Stimulated activated CD4-positive, alpha-beta T cell treated with anti-CD3 and anti-CD28 coated beads, Interleukin-12 subunit alpha, Interleukin-12 subunit beta, amount 100 ng/mL, for 48 hours (primary cell): ENCODE measurements around the gene WNT6.
"Not testable (repeated sequence)": the region's sequence is repeated elsewhere in the genome, so short reads cannot be mapped to it uniquely, and the experiment has no call there.

Experiments
- DNase-seq, 3 donors: peaks; one replicate each; pipeline ENCODE4 v3.0.0-alpha.2; 2020; ENCODE audit warnings: low read depth in 2 of 3, low spot score in 1 of 3

WNT6 gene

GRCh38 chr2:218830526-218831306 is 28.9 kb upstream of the WNT6 start:
- no peak for DNase-seq

GRCh38 chr2:218831378-218831990 is 28.1 kb upstream of the WNT6 start, which contains the start of gene PRKAG3:
PRKAG3 (minus strand) TSS chr2:218831803.
- no peak for DNase-seq

GRCh38 chr2:218832081-218832480 is 27.5 kb upstream of the WNT6 start:
- no peak for DNase-seq

GRCh38 chr2:218832520-218832919 is 27.1 kb upstream of the WNT6 start:
- no peak for DNase-seq

GRCh38 chr2:218833023-218833609 is 26.5 kb upstream of the WNT6 start:
- DNase-seq, result no peak

- DNase-seq, result no peak
Measured at GRCh38 chr2:218834685-218835084, 24.9 kb upstream of the WNT6 start.

- DNase-seq, result no peak
Measured at GRCh38 chr2:218837495-218837894, 22.1 kb upstream of the WNT6 start.

GRCh38 chr2:218839430-218839829 is 20.2 kb upstream of the WNT6 start:
- DNase-seq, result no peak

GRCh38 chr2:218839888-218840287 is 19.7 kb upstream of the WNT6 start:
- DNase-seq, result no peak

GRCh38 chr2:218844334-218844733 is 15.3 kb upstream of the WNT6 start:
- not testable (repeated sequence) for DNase-seq

GRCh38 chr2:218846963-218847362 is 12.6 kb upstream of the WNT6 start:
- DNase-seq, result not testable (repeated sequence)

GRCh38 chr2:218849721-218850120 is 9.9 kb upstream of the WNT6 start:
- no peak for DNase-seq

GRCh38 chr2:218850796-218851195 is 8.8 kb upstream of the WNT6 start:
- no peak for DNase-seq

- DNase-seq, result no peak
Measured at GRCh38 chr2:218851286-218851685, 8.3 kb upstream of the WNT6 start.

GRCh38 chr2:218852911-218853667 is 6.5 kb upstream of the WNT6 start:
- peak; percentile 31 to 56 (median 48) for DNase-seq

GRCh38 chr2:218853766-218854165 is 5.8 kb upstream of the WNT6 start:
- DNase-seq, result no peak

GRCh38 chr2:218854860-218855259 is 4.7 kb upstream of the WNT6 start:
- no peak for DNase-seq

GRCh38 chr2:218855305-218856166 is 4.1 kb upstream of the WNT6 start:
- no peak for DNase-seq

GRCh38 chr2:218856167-218856895 is 3.3 kb upstream of the WNT6 start:
- no peak for DNase-seq

GRCh38 chr2:218856896-218857243 is 2.7 kb upstream of the WNT6 start:
- DNase-seq, result no peak
